ENCODE results near the gene EXOC1L.

DNA sequence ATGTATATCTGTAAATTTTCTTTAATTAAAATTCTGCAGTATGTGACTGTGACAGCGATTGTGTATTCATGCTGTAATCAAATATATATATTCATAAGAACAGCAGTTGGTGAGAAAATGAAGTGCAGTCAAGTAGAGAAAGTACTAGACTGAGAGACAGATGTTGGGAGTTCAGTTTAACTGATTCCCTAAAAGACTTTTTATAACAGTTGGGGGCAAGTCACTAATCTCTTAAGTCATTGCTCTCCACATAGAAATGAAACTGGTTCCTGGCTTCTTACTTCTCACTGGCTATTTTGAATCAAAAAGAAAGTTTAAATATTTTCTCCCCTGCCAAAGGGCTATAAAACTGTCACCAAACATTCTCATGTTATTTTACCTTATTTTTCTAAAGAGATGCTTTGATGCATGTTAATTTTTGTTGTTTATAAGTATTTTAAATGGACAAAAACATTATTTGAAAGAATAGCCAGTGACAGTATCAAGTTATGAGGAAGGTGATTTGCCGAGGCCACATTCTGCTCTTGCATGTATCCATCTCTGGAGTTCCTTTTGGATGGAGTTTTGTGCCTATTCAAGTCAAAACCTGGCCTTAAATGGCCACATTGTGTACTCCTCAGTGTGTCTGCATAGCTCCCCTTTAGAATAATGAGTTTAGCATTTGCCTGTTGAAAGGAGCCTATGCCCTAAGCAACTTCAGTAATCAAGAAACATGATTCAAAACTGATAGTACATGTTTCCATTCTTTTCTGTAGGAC is 64.7 kb downstream of the EXOC1L start:
- TF ChIP-seq, protein P1, sequence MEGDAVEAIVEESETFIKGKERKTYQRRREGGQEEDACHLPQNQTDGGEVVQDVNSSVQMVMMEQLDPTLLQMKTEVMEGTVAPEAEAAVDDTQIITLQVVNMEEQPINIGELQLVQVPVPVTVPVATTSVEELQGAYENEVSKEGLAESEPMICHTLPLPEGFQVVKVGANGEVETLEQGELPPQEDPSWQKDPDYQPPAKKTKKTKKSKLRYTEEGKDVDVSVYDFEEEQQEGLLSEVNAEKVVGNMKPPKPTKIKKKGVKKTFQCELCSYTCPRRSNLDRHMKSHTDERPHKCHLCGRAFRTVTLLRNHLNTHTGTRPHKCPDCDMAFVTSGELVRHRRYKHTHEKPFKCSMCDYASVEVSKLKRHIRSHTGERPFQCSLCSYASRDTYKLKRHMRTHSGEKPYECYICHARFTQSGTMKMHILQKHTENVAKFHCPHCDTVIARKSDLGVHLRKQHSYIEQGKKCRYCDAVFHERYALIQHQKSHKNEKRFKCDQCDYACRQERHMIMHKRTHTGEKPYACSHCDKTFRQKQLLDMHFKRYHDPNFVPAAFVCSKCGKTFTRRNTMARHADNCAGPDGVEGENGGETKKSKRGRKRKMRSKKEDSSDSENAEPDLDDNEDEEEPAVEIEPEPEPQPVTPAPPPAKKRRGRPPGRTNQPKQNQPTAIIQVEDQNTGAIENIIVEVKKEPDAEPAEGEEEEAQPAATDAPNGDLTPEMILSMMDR (IDR thresholded peaks at IDR 0.05) = no peak
- no peak for TF ChIP-seq POLR2A (IDR thresholded peaks at IDR 0.05)
